Measurements from ENCODE around the gene CDH13.

Gene CDH13

GRCh38 chr16:82814059-82814458 lies 187.3 kb downstream of the CDH13 start:
- no peak for TF ChIP-seq ZFP30 (CRISPR knock-in tag; IDR thresholded peaks at IDR 0.05)
- TF ChIP-seq SNAI2 (CRISPR knock-in tag; IDR thresholded peaks at IDR 0.05), result no peak
- no peak for TF ChIP-seq ZNF8 (CRISPR knock-in tag; IDR thresholded peaks at IDR 0.05)
- no peak for TF ChIP-seq TSHZ2 (CRISPR knock-in tag; IDR thresholded peaks at IDR 0.05)
- TF ChIP-seq OSR1 (CRISPR knock-in tag; IDR thresholded peaks at IDR 0.05), result no peak
- TF ChIP-seq POU6F1 (CRISPR knock-in tag; IDR thresholded peaks at IDR 0.05; ENCODE audit: borderline replicate concordance, low read depth), result no peak
- TF ChIP-seq ZNF70 (CRISPR knock-in tag; IDR thresholded peaks at IDR 0.05), result no peak
- TF ChIP-seq, protein P1, sequence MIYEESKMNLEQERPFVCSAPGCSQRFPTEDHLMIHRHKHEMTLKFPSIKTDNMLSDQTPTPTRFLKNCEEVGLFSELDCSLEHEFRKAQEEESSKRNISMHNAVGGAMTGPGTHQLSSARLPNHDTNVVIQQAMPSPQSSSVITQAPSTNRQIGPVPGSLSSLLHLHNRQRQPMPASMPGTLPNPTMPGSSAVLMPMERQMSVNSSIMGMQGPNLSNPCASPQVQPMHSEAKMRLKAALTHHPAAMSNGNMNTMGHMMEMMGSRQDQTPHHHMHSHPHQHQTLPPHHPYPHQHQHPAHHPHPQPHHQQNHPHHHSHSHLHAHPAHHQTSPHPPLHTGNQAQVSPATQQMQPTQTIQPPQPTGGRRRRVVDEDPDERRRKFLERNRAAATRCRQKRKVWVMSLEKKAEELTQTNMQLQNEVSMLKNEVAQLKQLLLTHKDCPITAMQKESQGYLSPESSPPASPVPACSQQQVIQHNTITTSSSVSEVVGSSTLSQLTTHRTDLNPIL (CRISPR knock-in tag; IDR thresholded peaks at IDR 0.05; ENCODE audit: low read depth), result no peak
- TF ChIP-seq ZNF565 (CRISPR knock-in tag; conservative IDR thresholded peaks at IDR 0.05; ENCODE audit: low read depth), result no peak
- no peak for TF ChIP-seq RARB (CRISPR knock-in tag; IDR thresholded peaks at IDR 0.05)
- no peak for TF ChIP-seq ARNTL (CRISPR knock-in tag; IDR thresholded peaks at IDR 0.05; ENCODE audit: borderline replicate concordance, low read depth)
- no peak for ATAC-seq

GRCh38 chr16:82819286-82819685 lies 192.5 kb downstream of the CDH13 start:
- TF ChIP-seq GLIS3 (CRISPR knock-in tag; IDR thresholded peaks at IDR 0.05) (no peak), PPARA (CRISPR knock-in tag; IDR thresholded peaks at IDR 0.05; ENCODE audit: borderline replicate concordance) (no peak), PATZ1 (CRISPR knock-in tag; IDR thresholded peaks at IDR 0.05; ENCODE audit: borderline replicate concordance) (no peak), ZFP3 (CRISPR knock-in tag; IDR thresholded peaks at IDR 0.05) (no peak), ZFP30 (CRISPR knock-in tag; IDR thresholded peaks at IDR 0.05) (no peak), ESRRG (CRISPR knock-in tag; IDR thresholded peaks at IDR 0.05) (no peak), OSR1 (CRISPR knock-in tag; IDR thresholded peaks at IDR 0.05) (no peak)
- no peak for ATAC-seq

GRCh38 chr16:82820855-82821254 lies 194.1 kb downstream of the CDH13 start:
- no peak for ATAC-seq
- no peak for TF ChIP-seq ISL1 (CRISPR knock-in tag; IDR thresholded peaks at IDR 0.05)
- TF ChIP-seq PPARA (CRISPR knock-in tag; IDR thresholded peaks at IDR 0.05; ENCODE audit: borderline replicate concordance), result no peak
- TF ChIP-seq TSHZ2 (CRISPR knock-in tag; IDR thresholded peaks at IDR 0.05), result no peak
- no peak for TF ChIP-seq OSR1 (CRISPR knock-in tag; IDR thresholded peaks at IDR 0.05)
- TF ChIP-seq ZFP3 (CRISPR knock-in tag; IDR thresholded peaks at IDR 0.05), result no peak
- no peak for TF ChIP-seq ZC3H10 (CRISPR knock-in tag; IDR thresholded peaks at IDR 0.05)
- no peak for TF ChIP-seq ZNF8 (CRISPR knock-in tag; IDR thresholded peaks at IDR 0.05)
- no peak for TF ChIP-seq CSDC2 (CRISPR knock-in tag; IDR thresholded peaks at IDR 0.05)
- no peak for TF ChIP-seq ZFP30 (CRISPR knock-in tag; IDR thresholded peaks at IDR 0.05)
- no peak for TF ChIP-seq ESRRG (CRISPR knock-in tag; IDR thresholded peaks at IDR 0.05)
- no peak for TF ChIP-seq TCF4 (CRISPR knock-in tag; IDR thresholded peaks at IDR 0.05; ENCODE audit: borderline replicate concordance)
- no peak for TF ChIP-seq RARB (CRISPR knock-in tag; IDR thresholded peaks at IDR 0.05)
- no peak for TF ChIP-seq ZNF565 (CRISPR knock-in tag; conservative IDR thresholded peaks at IDR 0.05; ENCODE audit: low read depth)
- TF ChIP-seq ZNF70 (CRISPR knock-in tag; IDR thresholded peaks at IDR 0.05), result no peak
- TF ChIP-seq CSRNP3 (CRISPR knock-in tag; IDR thresholded peaks at IDR 0.05), result no peak
- no peak for TF ChIP-seq ARNTL (CRISPR knock-in tag; IDR thresholded peaks at IDR 0.05; ENCODE audit: borderline replicate concordance, low read depth)
- TF ChIP-seq, protein P1 (CRISPR knock-in tag; IDR thresholded peaks at IDR 0.05; ENCODE audit: low read depth), result no peak
- no peak for TF ChIP-seq BACH2 (CRISPR knock-in tag; IDR thresholded peaks at IDR 0.05; ENCODE audit: borderline replicate concordance)
- no peak for TF ChIP-seq SNAI2 (CRISPR knock-in tag; IDR thresholded peaks at IDR 0.05)
- no peak for TF ChIP-seq GLIS3 (CRISPR knock-in tag; IDR thresholded peaks at IDR 0.05)

All from SK-N-SH treated with all-trans-retinoic acid at 6 μM for 48 hours (cell line).